GM19351 (cell line): ENCODE measurements around the gene REPS1.

Experiments used
- ATAC-seq: cut with Tn5 transposase; IDR thresholded peaks from one replicate; pipeline ENCODE4 v1.9.1; 2021; ENCODE audit warnings: mild to moderate bottlenecking, moderate library complexity; ENCODE audit not compliant: unreplicated experiment

REPS1 gene

DNA sequence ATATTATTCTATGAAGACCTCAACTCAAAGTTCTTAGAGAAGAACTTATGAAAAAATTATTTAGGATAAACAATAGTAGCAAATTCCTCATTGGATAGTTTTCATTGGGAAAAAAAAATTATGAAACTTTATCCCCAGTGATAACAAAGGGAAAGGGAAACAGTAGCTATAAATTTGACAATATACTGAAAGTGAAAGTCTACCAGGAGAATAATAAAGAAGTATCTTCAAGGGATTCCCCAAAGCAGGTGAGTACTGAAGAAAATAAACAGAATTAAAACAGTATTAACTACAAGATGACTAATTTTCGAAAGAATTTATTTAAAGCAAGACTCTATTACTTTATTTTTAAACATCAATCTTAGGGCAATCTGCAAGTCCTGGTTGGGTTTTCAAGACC is 56.4 kb downstream of the REPS1 start:
- no peak for ATAC-seq

DNA sequence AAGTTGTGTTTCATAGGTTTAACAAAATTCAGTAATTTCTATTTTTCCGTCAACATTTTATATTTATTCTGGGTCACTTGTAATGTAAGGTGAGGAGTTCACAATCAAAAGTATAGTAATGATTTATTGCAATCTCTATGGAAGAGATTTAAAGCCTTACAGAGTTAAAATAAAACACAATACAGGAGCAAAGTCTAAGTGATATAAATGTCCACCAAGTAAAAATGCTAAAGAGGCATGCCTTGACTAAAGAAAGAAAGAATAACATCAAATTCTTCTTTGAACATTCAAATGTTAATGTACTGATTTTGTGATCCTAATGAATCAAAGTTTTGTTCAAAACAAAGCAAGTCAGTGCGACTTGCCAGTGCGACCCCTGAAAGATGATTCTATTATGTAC is 61.5 kb downstream of the REPS1 start:
- ATAC-seq, result no peak

DNA sequence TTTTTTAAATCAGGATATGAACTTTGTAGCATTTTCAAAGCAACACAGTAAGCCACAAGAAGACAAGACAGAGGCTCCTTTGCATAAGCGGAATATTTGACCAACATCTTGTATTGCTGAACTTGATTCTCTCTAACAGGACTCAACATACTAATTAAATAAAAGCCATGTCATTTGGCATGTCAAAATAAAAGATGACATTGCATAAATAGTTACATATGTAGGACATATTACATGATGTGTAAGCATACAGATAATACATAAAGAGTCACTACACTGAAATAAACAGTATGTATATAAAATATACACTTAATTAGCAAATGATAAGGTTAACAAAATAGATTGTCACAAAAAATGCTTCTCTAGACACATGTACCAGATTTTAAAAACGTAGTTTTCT is 62.2 kb downstream of the REPS1 start:
- no peak for ATAC-seq

DNA sequence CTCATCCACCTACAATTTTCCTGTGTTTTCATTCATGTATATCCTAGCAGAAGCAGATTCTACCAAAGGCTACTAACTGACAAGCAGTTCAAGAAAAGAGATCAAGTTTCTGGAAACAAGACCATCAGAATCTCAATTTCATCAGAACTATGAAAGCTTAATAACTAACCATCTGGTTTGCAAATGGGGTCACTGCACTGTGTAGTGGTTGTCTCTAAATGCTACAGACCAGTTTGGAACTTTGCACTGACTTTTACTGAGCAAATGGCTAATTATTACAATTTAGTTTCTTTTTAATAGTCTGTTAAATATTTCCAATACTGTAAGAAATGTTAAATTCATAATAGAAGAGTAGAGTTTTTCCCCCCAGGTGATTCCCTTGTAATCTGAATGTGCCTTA is 64.5 kb downstream of the REPS1 start:
- ATAC-seq, result no peak

DNA sequence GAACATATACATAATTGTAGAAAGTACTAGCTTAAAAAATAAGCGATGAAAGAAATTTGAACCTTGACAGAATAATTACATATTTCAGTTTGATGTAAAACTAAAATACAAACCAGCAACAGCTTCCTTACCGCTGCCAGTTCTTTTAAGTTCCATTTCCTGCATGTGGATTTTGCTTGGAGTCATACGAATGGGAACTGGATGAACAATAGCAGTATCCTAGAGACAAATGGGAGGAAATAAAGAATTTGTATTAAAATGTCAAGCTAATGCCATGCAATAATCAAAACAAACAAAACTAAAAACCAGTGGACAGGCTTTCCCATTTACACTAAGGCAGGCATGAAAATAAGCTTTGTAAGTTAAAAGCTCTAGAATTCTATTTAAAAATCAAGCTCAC is 67.1 kb downstream of the REPS1 start:
- no peak for ATAC-seq

DNA sequence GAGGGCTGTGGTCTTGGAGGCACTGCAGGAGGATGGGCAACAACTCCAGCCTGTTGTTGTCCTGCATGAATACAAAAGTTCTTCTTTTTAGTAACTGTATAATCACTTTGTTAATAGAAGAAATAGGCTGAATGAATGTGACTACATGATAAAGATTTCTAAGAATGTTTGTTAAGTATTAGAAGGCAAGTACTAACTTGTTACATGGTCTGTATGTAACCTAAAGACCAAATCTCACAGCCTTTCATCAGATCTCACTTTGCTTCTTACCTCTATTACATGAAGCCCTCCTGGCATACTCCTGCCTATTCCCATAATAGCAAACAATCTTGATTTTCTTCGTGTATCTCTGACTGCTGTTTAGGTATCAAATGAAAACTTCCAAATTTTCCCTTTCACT is 73.4 kb downstream of the REPS1 start:
- no peak for ATAC-seq

DNA sequence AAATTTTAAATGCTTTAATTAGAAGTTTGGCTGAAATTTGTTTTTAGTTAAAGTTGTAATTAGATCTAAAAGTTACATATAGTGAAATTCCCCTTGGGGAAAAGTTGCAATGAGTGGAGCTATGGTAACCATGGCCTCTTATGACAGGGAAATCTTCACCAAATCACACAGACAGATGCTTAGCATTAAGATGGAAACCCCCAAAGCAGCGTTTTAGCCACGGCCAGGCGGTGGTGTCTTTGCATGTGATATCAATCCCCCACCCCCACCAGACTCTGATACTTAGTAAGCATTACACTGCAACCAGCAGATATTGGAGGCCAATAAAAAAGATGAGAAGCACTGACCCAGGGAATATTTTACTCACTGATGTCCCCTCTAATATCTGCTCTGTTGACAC is 75.7 kb downstream of the REPS1 start:
- no peak for ATAC-seq

DNA sequence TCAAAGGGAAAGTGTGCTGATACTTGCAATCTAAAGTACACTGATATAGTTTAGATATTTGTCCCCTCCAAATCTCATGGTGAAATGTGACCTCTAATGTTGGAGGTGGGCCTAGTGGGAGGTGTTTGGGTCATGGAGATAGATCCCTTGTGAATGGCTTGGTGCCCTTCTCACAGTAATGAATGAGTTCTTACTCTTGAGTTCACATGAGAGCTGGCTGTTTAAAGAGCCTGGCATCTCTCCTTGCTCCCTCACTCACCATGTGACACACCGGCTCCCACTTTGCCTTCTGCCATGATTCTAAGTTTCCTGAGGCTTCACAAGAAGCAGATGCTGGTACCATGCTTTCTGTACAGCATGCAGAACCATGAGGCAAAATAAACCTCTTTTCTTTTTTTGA is 78.1 kb downstream of the REPS1 start:
- ATAC-seq, result no peak

DNA sequence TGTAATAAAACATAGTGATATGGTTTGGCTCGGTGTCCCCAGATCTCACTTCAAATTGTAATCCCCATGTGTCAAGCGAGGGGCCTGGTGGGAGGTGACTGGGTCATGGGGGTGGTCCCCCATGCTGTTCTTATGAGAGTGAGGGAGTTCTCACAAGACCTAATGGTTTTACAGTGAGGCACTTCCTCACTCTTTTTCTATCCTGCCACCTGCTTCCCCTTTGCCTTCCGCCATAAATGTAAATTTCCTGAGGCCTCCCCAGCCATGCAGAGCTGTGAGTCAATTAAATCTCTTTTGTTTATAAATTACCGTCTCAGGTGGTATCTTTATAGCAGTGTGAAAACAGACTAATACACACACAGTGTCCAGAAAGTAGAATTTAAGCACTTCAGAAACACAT is 78.5 kb downstream of the REPS1 start:
- ATAC-seq, result no peak

DNA sequence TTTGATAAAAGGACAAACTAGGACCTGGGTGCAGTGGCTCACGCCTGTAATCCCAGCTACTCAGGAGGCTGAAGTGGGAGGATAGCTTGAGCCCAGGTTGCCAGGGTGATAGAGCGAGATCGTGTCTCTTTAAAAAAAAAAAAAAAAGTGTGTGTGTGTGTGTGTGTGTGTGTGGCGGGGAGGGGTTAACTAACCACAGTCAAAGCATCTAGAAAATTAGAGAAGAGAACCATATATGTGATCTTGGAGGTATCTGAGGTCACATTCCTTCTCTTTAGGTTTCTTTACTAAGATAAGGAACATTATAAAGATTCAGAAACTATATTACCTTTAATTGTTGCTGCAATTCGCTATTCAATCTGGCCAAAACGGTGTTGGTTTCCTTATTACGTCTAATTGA is 80.9 kb downstream of the REPS1 start:
- ATAC-seq, result no peak

DNA sequence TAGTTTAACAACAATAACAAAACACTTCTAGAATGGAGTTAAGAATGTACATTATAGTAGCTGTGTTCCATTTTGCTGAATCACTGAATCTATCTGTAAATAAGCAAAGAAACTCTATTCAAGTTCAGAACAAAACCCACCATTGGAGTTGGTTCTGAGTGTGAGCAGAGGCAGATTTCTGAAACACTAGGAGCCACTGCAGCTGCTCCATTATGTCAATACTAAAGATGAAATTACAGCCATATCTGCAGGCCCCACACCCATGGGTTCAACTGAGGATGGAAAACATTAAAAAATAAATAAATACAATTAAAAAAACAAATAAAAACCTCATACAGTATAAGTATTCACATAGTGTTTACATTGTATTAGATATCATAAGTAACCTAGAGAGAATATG is 91.0 kb downstream of the REPS1 start:
- no peak for ATAC-seq

DNA sequence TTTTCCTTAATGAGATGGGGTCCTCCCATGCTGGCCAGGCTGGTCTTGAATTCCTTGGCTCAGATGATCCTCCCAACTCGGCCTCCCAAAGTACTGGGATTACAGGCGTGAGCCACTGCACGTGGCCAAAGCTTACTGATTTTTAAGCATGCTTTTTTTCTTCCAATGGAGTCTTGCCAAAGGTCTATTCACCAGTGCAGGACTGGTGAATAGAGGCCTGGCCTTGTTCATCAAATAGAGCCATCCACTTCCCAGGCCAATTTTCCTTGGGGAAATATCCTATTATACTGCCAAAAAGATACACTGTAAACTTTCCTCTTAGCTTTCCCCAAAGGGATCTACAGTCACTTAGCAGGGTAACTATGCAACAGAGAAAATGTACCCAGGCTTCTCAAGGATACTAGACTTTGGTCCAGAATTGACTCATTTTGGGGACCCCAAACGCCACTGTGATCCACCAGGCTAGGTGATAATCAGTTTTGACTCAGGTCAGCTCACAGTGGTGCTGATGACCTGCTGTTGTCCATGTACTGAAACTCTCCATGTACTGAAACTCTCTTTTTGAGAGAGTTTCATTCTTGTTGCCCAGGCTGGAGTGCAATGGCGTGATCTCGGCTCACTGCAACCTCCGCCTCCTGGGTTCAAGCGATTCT is 91.8 kb downstream of the REPS1 start:
- ATAC-seq, result peak; percentile 45

DNA sequence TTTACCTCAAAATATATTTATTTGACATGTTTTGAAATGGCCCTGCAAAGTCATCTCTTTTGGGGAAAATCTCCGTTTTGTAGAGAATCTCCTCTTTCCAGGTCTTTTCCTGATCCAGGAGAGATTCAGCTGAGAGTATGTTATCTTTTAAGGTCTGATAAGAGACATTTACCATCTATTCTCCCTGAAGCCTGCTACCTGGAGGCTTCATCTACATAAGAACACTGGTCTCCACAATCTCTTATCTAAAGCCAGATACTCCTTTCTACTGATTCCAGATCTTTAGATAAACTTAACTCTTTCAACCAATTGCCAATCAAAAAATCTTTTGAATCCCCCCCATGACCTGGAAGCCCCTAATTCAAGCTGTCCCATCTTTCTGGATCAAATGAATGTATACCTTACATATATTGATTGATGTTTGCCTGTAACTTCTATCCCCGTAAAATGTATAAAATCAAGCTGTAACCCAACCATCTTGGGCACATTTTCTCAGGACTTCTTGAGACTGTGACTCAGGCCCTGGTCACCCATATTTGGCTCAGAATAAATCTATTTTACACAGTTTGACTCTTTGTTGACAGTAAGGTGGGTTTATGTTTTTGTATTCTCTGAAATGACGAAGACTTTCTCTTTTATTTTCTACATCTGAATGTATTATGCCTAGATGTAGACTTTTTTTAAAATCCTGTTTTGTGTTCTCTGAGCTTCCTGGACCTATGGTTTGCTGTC is 96.6 kb downstream of the REPS1 start:
- ATAC-seq, result no peak

DNA sequence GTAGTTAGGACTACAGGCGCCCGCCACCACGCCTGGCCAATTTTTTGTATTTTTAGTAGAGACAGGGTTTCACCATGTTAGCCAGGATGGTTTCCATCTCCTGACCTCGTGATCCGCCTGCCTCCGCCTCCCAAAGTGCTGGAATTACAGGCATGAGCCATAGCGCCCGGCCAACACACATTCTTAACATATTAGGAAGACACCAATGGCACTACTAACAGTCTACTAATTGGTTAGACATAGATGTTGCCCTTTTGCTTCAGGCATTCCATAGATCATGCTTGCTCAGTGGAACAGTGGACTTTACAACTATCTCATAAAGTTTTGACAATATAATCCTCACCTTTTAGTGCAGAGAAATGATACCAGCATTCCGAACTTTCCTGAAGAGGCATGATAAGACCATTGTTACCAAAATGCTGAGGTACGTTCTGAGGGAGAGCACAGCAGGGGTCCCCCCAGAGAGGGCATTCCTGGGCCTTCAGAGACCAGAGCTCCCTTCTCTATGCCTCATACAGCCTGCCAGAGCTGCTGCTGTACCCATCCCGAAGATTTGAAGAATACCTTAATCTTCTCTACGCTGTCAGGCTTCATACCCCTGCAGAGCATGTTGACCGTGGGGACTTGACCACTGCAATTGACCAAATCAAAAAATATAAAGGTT is 102.8 kb downstream of the REPS1 start:
- ATAC-seq, result no peak

DNA sequence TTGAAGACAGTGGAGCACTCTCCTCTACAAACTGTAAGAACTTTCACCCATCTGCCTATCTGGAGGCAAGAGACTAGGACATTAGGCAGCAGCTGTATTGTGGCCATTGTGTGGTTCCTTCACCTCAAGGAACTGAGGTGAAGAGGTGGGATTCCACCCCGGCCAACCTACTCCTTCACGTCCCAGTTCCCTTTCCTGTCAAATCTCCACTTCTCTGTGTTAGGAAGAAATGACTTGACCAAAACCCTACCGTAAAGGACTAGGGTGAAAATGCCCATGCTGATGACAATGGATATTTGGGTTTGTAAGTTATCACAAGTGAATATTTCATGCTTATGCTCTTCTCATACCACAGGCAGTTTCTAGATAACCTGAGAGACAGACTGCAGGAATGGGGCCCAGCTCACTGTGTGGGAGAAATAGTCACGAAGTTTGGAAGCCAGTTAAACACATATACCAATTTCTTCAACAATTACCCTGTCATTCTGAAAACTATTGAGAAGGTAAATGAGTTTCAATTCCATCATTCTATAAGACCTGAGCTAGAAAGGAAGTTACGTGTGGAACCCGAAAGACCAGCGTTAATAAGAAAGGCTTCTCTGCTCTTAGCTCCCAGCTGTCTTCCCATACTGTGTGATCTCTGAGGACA is 105.6 kb downstream of the REPS1 start:
- ATAC-seq, result peak; percentile 76

DNA sequence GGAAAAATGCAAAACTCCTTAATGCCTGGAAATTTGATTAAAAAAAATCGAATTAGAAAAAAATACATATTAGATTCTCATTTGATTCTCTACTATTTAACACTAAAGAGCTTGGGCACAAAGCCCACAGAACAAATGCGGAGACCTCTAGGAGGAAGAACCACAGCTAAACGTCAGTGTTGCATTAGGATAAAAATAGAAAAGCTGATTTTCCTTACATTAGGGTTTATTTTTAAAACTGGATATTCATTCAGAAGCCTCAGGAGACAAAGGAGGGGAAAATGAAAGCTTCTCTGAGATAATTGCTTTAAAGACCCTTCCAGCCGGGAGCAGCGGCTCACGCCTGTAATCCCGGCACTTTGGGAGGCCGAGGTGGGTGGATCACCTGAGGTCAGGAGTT is 114.9 kb downstream of the REPS1 start:
- ATAC-seq, result no peak

DNA sequence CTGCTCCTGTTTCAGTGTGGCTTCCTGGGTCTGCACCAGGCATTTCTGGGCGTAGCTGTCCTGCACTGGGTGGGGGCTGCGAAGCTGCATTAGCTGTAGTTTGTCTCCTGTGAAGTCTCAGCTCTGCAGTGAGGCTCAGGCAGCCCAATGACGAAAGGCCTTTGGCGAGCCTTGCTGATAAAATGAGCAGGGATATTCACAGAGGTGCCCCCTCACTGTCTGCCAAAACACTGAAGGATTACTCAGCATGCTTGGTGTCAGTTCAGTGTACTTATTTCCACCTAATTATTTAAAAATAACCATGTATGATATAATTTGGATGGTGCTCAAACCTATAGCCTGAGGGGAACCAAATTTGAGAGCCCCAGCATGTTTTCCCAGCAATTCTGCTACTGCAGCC is 118.7 kb downstream of the REPS1 start:
- no peak for ATAC-seq

DNA sequence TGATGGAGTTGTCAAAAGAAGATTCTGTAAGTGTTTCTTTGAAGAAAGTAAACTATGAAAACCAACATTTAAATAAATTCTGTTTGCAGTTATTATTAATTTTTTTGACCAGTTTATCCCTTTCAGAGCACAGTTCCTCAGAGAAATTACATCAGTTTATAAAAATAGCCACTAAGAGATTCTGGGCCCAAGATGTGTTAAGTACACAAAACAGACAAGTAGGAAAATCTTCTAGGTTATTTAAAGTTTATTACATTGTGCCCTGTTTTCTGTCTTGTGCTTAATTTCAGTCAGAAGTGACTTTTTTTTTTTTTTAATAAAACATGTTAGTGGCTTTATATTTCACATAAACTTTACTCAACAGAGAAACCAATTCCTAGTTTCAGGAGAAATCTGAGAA is 119.9 kb downstream of the REPS1 start:
- no peak for ATAC-seq

DNA sequence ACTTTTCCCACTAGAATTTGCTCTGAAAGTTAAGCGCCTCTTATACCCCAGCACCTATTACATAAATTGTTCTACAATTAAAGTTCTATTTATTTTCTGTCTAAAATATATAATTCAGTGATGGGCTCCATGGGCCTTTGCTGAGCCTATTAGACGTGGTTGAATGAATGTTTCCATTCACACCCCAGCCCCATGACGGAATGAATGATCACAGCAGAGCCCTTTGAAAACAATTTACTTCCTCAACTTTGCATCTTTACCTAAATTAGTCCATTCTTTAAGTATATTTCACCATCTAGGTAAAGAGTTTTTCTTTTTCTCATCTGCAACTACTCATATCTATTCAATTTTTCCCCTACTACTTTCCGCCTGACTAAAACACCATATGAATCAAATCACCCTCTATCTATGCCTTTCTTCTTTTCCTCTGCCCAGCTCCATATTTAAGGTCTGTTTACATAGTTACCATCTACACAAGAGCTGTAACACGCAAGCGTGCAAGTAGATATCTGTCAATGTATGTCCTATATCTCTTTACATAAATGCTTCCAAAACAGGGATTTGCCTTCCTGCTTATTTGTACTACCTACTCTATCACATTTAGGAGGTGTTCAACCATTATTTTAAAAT is 122.5 kb downstream of the REPS1 start:
- ATAC-seq, result no peak

DNA sequence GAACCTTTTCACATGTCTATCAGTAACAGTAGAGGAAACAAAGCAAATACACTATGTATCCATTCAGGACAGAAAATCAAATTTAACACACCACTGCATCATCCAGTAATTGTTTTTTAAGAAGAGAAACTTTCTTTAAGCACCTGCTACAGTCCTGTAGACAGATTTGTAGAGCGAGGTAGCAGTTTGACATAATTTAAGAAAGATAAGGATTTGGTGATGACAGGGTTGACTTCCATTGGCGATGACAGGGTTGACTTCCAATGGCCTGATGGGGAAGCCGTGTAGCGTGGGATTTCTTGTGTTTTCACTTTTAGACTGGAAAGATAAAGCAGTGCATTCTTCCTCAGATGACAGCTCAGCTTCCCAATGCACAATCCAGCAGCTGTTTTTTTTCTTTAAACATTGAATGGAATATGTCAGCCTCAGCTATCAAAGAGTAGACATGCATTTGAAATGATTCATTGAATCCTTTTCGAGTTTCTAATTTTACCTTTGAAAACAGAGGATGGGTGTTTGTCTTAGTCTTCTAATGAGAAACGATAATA is 123.6 kb downstream of the REPS1 start:
- no peak for ATAC-seq

DNA sequence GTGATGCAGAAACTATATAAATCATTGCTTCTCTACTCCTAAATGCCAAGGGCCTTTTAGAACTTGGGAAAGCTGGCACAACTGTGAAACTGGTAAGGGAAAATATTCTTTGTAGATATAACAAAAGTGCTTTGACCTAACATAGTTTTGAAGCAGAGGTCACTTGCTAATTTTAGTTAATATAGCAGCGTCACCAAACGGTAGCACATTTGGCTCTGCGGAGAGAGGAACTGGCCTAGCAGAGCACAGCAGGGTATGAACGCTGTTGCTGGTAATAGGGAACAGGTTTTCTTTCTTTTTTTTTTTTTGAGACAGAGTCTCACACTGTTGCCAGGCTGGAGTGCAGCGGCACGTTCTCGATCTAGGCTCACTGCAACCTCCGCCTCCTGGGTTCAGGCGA is 124.7 kb downstream of the REPS1 start:
- no peak for ATAC-seq
